Fibroblast of skin of right quadriceps (primary cell): ENCODE data around the gene MSL1.
A peak's percentile ranks its signal among the peaks of the same experiment; 100 is the strongest.

Source experiments
- DNase-seq: peaks from one replicate; pipeline ENCODE4 v3.0.0-alpha.2; 2013

The MSL1 gene

GRCh38 chr17:40121181-40122135 is at the start of gene MSL1:
MSL1 (plus strand) TSS chr17:40121971; CDS start chr17:40122613, 642 bp downstream.
- DNase-seq, result peak; percentile 87

DNA sequence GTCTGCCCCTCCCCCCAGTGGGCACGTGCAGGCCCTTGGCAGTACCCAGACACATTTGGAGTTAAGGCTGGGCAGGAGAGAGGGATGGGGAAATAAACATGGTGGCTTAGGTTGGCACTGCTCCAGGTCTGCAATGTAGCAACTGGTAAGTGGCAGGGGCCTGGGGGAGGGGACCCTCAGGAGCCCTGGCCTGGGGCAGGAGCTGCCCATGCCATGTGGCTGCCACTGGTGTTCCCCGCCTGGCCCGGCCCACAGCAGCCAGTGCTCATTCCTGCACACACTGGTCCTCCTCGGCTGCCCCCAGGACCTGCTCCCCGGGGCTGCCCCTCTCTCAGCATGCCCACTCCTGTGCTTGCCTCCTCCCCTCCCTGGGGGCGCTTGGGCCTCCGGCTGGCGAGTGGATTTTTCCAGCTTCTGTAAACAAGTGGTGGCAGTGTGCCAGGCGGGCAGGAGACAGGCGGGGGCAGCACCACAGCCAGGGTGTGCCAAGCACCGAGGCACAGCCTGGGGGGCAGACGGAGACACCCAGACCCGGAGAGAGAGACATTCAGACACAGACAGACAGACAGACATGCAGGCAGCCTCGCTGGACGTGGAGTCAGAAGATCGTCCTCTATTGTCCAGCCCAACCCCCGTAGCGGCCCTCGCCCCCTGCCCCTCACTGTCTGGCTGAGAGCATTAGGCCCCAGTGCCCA is 49.6 kb upstream of the MSL1 start:
- DNase-seq, result no peak

GRCh38 chr17:40072735-40073346 is 48.9 kb upstream of the MSL1 start:
- no peak for DNase-seq

DNA sequence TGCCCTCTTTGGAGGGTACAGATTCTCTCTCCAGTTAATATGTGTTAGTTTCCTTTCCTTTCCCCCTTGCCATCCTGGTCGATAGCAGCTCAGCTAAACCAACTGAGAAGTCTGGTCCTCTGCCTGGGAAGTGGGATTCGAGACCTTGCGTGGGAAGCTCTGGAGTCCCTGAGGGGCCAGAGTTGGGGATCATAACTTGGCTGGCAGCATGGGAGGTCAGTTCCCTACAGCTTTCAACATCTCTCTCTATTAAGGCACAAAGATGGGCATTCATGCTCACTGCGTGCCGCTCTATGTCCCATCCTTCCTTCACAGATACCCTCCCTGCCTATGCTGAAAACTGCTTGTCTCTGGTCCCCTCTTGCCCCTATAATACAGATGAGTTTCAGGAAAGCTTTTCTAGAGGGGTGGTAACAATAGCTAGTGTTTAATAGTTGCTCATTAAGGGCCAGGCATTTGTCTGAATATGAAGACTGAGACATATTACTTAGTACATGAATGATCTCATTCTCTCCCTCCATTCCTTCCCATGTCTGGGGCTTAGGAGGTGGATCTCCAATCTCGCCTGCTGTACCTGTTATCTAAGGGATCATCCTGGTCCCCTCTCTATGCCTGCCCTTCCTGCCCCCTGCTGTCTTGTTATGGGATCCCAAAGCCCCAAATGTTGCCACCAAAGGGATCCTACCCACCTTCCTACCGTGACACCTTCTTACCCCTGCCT is 48.2 kb upstream of the MSL1 start:
- no peak for DNase-seq

- DNase-seq, result no peak
Measured at GRCh38 chr17:40074175-40074512, 47.6 kb upstream of the MSL1 start.

DNA sequence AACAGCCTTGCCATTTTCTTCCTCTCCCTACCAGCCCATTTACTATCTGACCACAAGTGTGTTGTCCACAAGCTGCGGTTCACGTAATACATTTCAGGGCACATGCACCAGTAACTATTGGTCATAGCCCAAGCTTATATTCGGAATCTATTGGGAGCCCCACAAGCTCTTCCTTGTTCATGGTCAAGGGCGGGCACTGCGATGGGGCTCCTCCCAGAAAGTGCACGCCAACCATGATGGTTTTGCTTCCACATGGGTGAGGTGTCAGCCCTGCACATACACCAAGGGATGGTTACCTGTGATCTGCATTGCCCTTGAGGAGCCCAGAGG is 46.9 kb upstream of the MSL1 start:
- DNase-seq, result no peak

DNA sequence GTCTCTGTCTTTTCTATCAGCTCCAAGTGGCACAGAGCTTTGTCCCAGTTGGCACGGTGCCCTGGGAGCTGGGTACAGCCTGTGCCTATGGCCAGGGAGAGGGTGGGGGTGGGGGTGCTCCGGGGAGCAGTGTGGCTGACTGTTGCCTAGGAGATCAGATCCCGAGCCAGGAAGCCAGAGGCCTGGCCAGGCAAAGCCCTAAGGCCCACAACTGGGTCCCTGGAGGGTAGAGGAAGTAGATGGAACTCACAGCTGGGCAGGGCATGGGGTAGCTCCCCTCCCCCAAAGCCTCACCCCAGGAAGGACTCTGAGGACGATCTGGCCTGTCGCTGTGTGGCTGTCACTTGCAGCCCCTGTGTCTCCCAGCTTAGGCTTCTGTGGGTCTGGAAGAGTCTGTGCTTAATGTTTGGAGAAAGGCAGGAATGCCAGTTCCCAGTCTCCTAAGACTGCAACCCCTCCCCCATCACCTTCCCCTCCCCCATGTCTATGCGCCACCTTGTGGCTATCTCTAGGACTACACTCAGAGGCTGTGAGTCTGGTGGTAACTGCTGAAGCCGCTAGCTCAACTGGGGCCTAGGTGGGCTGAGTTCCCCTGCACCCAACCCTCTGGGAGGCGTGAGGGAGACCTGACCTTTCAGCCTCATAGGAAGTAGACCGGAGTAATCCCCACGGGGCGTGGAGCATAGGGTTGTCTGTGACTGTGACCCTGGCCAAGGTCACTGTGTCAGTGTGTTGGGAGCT is 46.4 kb upstream of the MSL1 start:
- DNase-seq, result peak; percentile 63

- no peak for DNase-seq
Measured at GRCh38 chr17:40075942-40076498, 45.8 kb upstream of the MSL1 start.

GRCh38 chr17:40076591-40076990 is 45.2 kb upstream of the MSL1 start:
- no peak for DNase-seq

- DNase-seq, result no peak
Measured at GRCh38 chr17:40079545-40079944, 42.2 kb upstream of the MSL1 start.

DNA sequence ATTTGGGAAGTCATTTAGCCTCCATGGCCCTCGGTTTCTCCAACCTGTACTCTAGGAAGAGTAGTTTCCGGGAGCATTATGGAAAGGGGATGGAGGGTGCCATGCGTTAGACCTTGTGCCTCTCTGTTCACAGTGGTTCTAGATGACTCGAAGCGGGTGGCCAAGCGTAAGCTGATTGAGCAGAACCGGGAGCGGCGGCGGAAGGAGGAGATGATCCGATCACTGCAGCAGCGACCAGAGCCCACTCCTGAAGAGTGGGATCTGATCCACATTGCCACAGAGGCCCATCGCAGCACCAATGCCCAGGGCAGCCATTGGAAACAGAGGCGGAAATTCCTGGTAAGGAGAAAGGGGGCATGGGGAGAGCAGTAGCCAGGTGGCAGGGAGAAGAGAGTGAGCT is 37.3 kb upstream of the MSL1 start:
- no peak for DNase-seq

DNA sequence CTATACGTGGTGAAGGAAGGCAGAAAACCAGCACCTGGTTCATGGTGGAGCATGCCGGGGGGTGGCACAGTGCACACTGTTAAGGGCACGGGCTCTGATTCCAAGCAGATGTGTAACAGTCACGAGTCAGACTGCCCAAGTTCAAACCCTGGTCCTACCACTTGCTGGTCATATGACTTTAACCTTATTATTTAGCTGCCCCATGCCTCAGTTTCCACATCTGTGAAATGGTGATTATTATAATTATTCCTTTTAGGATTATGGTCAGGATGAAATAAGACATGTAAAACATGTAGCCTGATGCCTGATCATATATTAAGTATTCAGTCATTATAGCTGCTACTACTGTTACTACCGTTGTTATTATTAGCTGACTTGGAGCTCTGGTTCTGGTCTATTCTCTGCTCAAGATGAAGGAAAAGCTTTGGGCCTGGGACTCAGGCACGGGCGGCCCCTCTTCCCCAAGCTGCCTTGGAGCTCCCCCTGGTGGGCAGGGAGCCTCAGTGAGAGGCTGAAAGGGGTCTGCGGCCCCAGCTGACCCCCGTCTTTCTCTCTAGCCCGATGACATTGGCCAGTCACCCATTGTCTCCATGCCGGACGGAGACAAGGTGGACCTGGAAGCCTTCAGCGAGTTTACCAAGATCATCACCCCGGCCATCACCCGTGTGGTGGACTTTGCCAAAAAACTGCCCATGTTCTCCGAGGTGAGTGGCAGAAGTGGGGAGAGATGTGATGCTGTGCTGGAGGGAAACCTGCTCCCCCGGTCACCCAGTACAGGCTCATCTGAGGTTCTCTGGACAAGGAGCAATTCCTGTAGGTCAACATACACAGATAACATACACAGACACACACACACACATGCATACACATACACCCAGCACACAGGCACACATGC is 35.4 kb upstream of the MSL1 start:
- no peak for DNase-seq

- DNase-seq, result no peak
Measured at GRCh38 chr17:40087049-40087794, 34.5 kb upstream of the MSL1 start.

DNA sequence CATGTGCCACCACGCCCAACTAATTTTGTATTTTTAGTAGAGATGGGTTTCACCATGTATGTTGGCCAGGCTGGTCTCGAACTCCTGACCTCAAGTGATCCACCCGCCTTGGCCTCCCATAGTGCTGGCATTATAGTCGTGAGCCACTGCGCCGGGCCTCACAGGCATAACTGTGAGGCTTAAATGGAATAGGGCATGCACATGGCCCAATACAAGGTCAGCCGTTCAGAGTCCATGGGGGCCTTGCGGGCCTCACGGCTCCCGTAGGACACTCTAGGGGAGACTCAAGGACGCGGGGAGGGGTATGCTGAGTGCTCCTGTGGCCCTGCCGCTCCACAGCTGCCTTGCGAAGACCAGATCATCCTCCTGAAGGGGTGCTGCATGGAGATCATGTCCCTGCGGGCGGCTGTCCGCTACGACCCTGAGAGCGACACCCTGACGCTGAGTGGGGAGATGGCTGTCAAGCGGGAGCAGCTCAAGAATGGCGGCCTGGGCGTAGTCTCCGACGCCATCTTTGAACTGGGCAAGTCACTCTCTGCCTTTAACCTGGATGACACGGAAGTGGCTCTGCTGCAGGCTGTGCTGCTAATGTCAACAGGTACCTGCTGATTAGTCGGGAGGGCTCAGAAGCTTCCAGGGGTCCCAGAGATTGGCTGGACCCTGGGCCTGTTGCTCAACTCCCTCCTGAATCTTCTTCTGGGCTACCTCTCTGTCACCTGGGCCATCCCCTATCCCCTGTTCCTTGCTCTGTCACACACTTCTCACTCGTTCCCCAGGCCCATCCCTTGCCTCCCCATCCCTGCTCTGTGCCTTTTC is 33.7 kb upstream of the MSL1 start:
- no peak for DNase-seq

GRCh38 chr17:40089077-40089895 is 32.5 kb upstream of the MSL1 start:
- DNase-seq, result no peak

GRCh38 chr17:40090237-40091119 is 31.3 kb upstream of the MSL1 start:
- no peak for DNase-seq

DNA sequence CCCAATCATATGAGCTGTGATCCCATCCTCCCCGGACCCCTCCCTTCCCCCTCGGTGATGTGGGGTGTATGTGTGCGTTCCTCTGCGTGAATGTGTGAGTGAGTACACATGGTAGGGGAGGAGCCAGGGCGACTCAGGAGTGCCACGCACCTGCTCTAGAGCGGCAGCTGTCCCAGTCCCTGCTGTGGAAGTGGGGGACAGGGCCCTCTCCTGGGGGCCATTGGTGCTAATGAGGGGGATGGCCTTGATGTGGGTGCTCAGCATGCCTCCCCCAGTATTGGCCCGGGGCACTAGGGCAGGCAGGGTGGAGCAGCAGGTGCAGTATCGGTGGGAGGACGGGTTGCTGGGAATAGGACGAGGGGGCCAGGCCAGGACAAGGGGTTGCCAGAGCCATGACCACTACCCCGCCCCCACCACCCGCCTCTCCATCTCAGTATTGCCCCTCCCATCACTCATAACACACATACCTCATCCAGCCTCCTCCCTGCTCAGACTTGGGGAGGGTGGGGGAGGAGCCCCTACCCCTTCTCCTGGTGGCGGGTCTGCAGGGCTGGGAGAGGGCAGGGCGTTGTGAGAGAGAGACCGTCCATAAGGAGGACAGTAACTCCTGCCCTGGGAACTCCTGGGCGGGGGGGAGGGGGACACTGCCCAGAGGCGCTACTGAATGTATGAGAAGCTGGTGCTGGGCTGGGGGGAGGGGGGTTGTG is 29.9 kb upstream of the MSL1 start:
- no peak for DNase-seq
